Erythroblast (primary cell): ENCODE data around the gene CEP126.

Experiments used
- GATA1 ChIP-seq: IDR thresholded peaks from 2 replicates; pipeline ENCODE4 v1.6.1; 2011; ENCODE audit warnings: low read depth, mild to moderate bottlenecking, control low read depth, low read length, moderate library complexity
- POLR2A ChIP-seq: IDR thresholded peaks from 2 replicates; pipeline ENCODE4 v1.6.1; 2011; ENCODE audit warnings: mild to moderate bottlenecking, low read length

GRCh38 chr11:101894505-101894904, 20.3 kb upstream of the CEP126 start:
- no peak for TF ChIP-seq POLR2A
- no peak for TF ChIP-seq GATA1
